Keratinocyte (primary cell): ENCODE data around the gene PTMS.

Experiments used
- EZH2 ChIP-seq: IDR thresholded peaks from one replicate; pipeline ENCODE4 v1.6.1; 2012; ENCODE audit warnings: inconsistent platforms, mild to moderate bottlenecking, low read length, moderate library complexity
- TF ChIP-seq, protein P1 (sequence below), 3 experiments: IDR thresholded peaks in 1 of 3; conservative IDR thresholded peaks in 1 of 3; optimal IDR thresholded peaks in 1 of 3; 2 replicates in 2 of 3; 3 replicates in 1 of 3; pipeline versions ENCODE3 to v1.5.1; 2011; ENCODE audit warnings: low read length in 3 of 3, mild to moderate bottlenecking in 3 of 3, moderate library complexity in 2 of 3, control low read depth in 1 of 3, inconsistent platforms in 1 of 3; ENCODE audit not compliant: insufficient read depth in 2 of 3; ENCODE audit errors: extremely low read depth in 1 of 3

DNA sequence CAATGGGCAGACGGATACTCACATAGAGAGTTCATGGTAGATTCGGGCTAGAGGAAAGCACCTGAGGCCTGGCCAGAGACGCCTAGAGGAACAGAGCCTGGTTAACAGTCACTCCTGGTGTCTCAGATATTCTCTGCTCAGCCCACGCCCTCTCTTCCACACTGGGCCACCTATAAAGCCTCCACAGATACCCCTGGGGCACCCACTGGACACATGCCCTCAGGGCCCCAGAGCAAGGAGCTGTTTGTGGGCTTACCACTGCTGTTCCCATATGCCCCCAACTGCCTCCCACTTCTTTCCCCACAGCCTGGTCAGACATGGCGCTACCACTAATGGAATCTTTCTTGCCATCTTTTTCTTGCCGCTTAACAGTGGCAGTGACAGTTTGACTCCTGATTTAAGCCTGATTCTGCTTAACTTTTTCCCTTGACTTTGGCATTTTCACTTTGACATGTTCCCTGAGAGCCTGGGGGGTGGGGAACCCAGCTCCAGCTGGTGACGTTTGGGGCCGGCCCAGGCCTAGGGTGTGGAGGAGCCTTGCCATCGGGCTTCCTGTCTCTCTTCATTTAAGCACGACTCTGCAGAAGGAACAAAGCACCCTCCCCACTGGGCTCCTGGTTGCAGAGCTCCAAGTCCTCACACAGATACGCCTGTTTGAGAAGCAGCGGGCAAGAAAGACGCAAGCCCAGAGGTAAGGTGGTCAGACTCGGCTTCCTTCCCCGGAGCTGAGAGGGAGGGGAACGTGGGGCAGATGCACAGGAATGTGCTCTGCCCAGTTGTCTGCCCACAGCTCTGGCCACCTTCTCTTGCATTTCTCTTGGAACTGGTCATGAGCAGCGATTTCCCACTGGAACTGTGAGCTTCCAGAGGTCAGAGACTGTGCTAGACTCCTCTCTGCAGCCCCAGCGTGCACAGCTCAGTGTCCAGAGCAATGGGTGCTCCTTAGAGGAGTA is 23.1 kb downstream of the PTMS start, which contains the start of gene CD4:
- TF ChIP-seq, protein P1, sequence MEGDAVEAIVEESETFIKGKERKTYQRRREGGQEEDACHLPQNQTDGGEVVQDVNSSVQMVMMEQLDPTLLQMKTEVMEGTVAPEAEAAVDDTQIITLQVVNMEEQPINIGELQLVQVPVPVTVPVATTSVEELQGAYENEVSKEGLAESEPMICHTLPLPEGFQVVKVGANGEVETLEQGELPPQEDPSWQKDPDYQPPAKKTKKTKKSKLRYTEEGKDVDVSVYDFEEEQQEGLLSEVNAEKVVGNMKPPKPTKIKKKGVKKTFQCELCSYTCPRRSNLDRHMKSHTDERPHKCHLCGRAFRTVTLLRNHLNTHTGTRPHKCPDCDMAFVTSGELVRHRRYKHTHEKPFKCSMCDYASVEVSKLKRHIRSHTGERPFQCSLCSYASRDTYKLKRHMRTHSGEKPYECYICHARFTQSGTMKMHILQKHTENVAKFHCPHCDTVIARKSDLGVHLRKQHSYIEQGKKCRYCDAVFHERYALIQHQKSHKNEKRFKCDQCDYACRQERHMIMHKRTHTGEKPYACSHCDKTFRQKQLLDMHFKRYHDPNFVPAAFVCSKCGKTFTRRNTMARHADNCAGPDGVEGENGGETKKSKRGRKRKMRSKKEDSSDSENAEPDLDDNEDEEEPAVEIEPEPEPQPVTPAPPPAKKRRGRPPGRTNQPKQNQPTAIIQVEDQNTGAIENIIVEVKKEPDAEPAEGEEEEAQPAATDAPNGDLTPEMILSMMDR (optimal IDR thresholded peaks at IDR 0.05 in 1 of 3, IDR thresholded peaks at IDR 0.05 in 1 of 3, conservative IDR thresholded peaks at IDR 0.05 in 1 of 3; ENCODE audit: extremely low read depth in 1 of 3, insufficient read depth in 2 of 3, low read length in 3 of 3), result no peak
- no peak for TF ChIP-seq EZH2
